Stimulated activated CD8-positive, alpha-beta memory T cell treated with anti-CD3 and anti-CD28 coated beads, Interleukin-12 subunit alpha, Interleukin-12 subunit beta, amount 100 ng/mL, for 24 hours (primary cell): ENCODE data around the gene TGM1.
"Not testable (repeated sequence)": the region's sequence is repeated elsewhere in the genome, so short reads cannot be mapped to it uniquely, and the experiment has no call there.

Experiments
- DNase-seq: peaks from one replicate; pipeline ENCODE4 v3.0.0-alpha.2; 2020; ENCODE audit errors: extremely low read depth

The TGM1 gene

GRCh38 chr14:24234095-24235005, 28.6 kb downstream of the TGM1 start:
- DNase-seq = no peak

GRCh38 chr14:24233538-24233866, 29.5 kb downstream of the TGM1 start:
- no peak for DNase-seq

- no peak for DNase-seq
These were observed 30.1 kb downstream of the TGM1 start, which contains the start of gene GMPR2 for GRCh38 chr14:24232645-24233537. TSS of gene GMPR2 (plus strand) at chr14:24232929. CDS start at chr14:24233254, 325 bp downstream.

- peak; percentile 83 for DNase-seq
These were observed 30.8 kb downstream of the TGM1 start, which contains the start of gene NEDD8 for GRCh38 chr14:24232121-24232644. TSS of gene NEDD8 (minus strand) at chr14:24232367. CDS start at chr14:24232267, 100 bp downstream.

GRCh38 chr14:24231263-24232120, 31.5 kb downstream of the TGM1 start:
- DNase-seq = no peak

GRCh38 chr14:24228902-24229301, 34.1 kb downstream of the TGM1 start:
- DNase-seq = no peak

GRCh38 chr14:24226473-24226872, 36.5 kb downstream of the TGM1 start:
- DNase-seq = no peak

- no peak for DNase-seq
These were observed 38.3 kb downstream of the TGM1 start for GRCh38 chr14:24224618-24225071.

- DNase-seq = not testable (repeated sequence)
These were observed 40.0 kb downstream of the TGM1 start for GRCh38 chr14:24222987-24223386.

- no peak for DNase-seq
These were observed 43.5 kb downstream of the TGM1 start for GRCh38 chr14:24219521-24219920.

GRCh38 chr14:24219080-24219479, 43.9 kb downstream of the TGM1 start:
- no peak for DNase-seq

GRCh38 chr14:24216876-24217275, 46.1 kb downstream of the TGM1 start:
- not testable (repeated sequence) for DNase-seq

GRCh38 chr14:24216345-24216699, 46.7 kb downstream of the TGM1 start:
- DNase-seq = no peak

GRCh38 chr14:24215495-24216344, 47.3 kb downstream of the TGM1 start, which contains the start of gene MDP1:
TSS of gene MDP1 (minus strand) at chr14:24216066. CDS start at chr14:24215955, 111 bp downstream.
- DNase-seq = peak; percentile 67

GRCh38 chr14:24213866-24214662, 48.9 kb downstream of the TGM1 start:
- no peak for DNase-seq

GRCh38 chr14:24212924-24213865, 49.8 kb downstream of the TGM1 start, which contains the start of gene CHMP4A:
TSS of gene CHMP4A (minus strand) at chr14:24213488. CDS start at chr14:24213439, 49 bp downstream.
- peak; percentile 96 for DNase-seq

- no peak for DNase-seq
These were observed 51.7 kb downstream of the TGM1 start for GRCh38 chr14:24211311-24211710.

GRCh38 chr14:24207625-24208024, 55.4 kb downstream of the TGM1 start:
- DNase-seq = no peak
